AG09309 (cell line): ENCODE results near the gene PRPH2.

Experiments
- DNase-seq: peaks from one replicate; pipeline ENCODE4 v3.0.0-alpha.2; 2010; ENCODE audit warnings: low read depth
- H3K4me3 ChIP-seq: 2 replicates; pipeline ENCODE4 v1.5.1; 2011; ENCODE audit warnings: mild to moderate bottlenecking, low read depth, low read length, moderate library complexity; ENCODE audit not compliant: control insufficient read depth
- CTCF ChIP-seq: IDR thresholded peaks from 2 replicates; pipeline ENCODE4 v1.5.1; 2011; ENCODE audit warnings: mild to moderate bottlenecking, low read depth, low read length, inconsistent platforms; ENCODE audit not compliant: insufficient read depth, control insufficient read depth; ENCODE audit errors: missing control alignments

PRPH2 gene

GRCh38 chr6:42762950-42763349, 40.6 kb upstream of the PRPH2 start:
- H3K4me3 ChIP-seq: no peak overlapping the region
- TF ChIP-seq CTCF: no peak
- DNase-seq: no peak

GRCh38 chr6:42762426-42762859, 40.0 kb upstream of the PRPH2 start:
- no peak for DNase-seq
- no peak overlapping the region for H3K4me3 ChIP-seq
- TF ChIP-seq CTCF: no peak

GRCh38 chr6:42761287-42762067, 39.1 kb upstream of the PRPH2 start:
- DNase-seq: no peak
- H3K4me3 ChIP-seq: no peak overlapping the region
- TF ChIP-seq CTCF: no peak

GRCh38 chr6:42758756-42759430, 36.5 kb upstream of the PRPH2 start:
- H3K4me3 ChIP-seq: no peak overlapping the region
- TF ChIP-seq CTCF: no peak
- no peak for DNase-seq

- no peak for DNase-seq
- no peak for TF ChIP-seq CTCF
- no peak overlapping the region for H3K4me3 ChIP-seq
Observed at GRCh38 chr6:42756722-42757121, 34.3 kb upstream of the PRPH2 start.

- H3K4me3 ChIP-seq: no peak overlapping the region
- no peak for TF ChIP-seq CTCF
- no peak for DNase-seq
Observed at GRCh38 chr6:42754759-42755158, 32.4 kb upstream of the PRPH2 start.
